Endothelial cell (in vitro differentiated cells): Measurements from ENCODE around the gene OR5H1. TPM values are rescaled to one million over a fixed set of nuclear protein-coding genes. Genes with fewer than 3 reads are reported as not detected.

Source experiments
- DNase-seq: peaks from one replicate; pipeline ENCODE4 v3.0.0; 2021; ENCODE audit warnings: low spot score
- H3K27ac Mint-ChIP-seq: one replicate; pipeline ENCODE4 v1.8.0; 2021; ENCODE audit warnings: mixed read lengths, inconsistent platforms; ENCODE audit not compliant: unreplicated experiment
- H3K27me3 Mint-ChIP-seq: one replicate; pipeline ENCODE4 v1.8.0; 2021; ENCODE audit warnings: mild to moderate bottlenecking, moderate library complexity, mixed read lengths, inconsistent platforms; ENCODE audit not compliant: unreplicated experiment
- H3K36me3 Mint-ChIP-seq: one replicate; pipeline ENCODE4 v1.8.0; 2021; ENCODE audit warnings: mild to moderate bottlenecking, low read depth, mixed read lengths, inconsistent platforms; ENCODE audit not compliant: unreplicated experiment
- H3K4me1 Mint-ChIP-seq: one replicate; pipeline ENCODE4 v1.8.0; 2021; ENCODE audit warnings: mild to moderate bottlenecking, mixed read lengths, inconsistent platforms; ENCODE audit not compliant: unreplicated experiment
- H3K4me3 Mint-ChIP-seq: one replicate; pipeline ENCODE4 v1.8.0; 2021; ENCODE audit warnings: mild to moderate bottlenecking, mixed read lengths, inconsistent platforms; ENCODE audit not compliant: unreplicated experiment
- H3K9me3 Mint-ChIP-seq: one replicate; pipeline ENCODE4 v1.8.0; 2021; ENCODE audit warnings: mixed read lengths, inconsistent platforms; ENCODE audit not compliant: unreplicated experiment
- CTCF ChIP-seq: fragments of 200-600 bp; sonication (generic); IDR thresholded peaks from one replicate; pipeline ENCODE4 v1.5.0; 2021; ENCODE audit warnings: antibody characterized with exemption; ENCODE audit not compliant: unreplicated experiment
- long read RNA-seq: library from polyadenylated mRNA; unstranded; transcript quantifications from one replicate; pipeline ENCODE4 v2.0.0, GENCODE V29; 2020; ENCODE audit not compliant: unreplicated experiment
- total RNA-seq: library from RNA; stranded (reverse); fragmentation: NEBNext Ultra II Directional; extraction: Animal tissue kit (Norgen Biotek cat#: 25700); gene quantifications from one replicate; pipeline ENCODE4 v1.2.1, GENCODE V29; 2021; ENCODE audit not compliant: unreplicated experiment

The OR5H1 gene
- total RNA-seq: not detected
- long read RNA-seq: 0 reads

- Mint-ChIP-seq H3K4me3 (no peak within 1 kb of the TSS), H3K27ac (no peak within 1 kb of the TSS), H3K9me3 (no peaks in the 10 kb centered on the region), H3K36me3 (no peaks in the 10 kb centered on the region), H3K4me1 (no peaks in the 10 kb centered on the region), H3K27me3 (no peaks in the 10 kb centered on the region)
- TF ChIP-seq CTCF: no peak
- DNase-seq: no peak
Measured at GRCh38 chr3:98130421-98130820, at the start of gene OR5H1. Gene OR5H1 (plus strand): TSS chr3:98130721. CDS start chr3:98132698, 1,977 bp downstream.

- Mint-ChIP-seq H3K27me3 (peaks cover 1% of the 10 kb centered on the region), H3K4me3 (no peak within 1 kb of the TSS), H3K9me3 (no peaks in the 10 kb centered on the region), H3K27ac (no peak within 1 kb of the TSS), H3K36me3 (no peaks in the 10 kb centered on the region), H3K4me1 (no peaks in the 10 kb centered on the region)
- DNase-seq: no peak
- no peak for TF ChIP-seq CTCF
Measured at GRCh38 chr3:98086873-98087272, 43.6 kb upstream of the OR5H1 start, which contains the start of gene OR5AC2. Gene OR5AC2 (plus strand): TSS chr3:98087173. CDS start chr3:98087173, 0 bp downstream.

- Mint-ChIP-seq H3K4me1 (no peaks in the 10 kb centered on the region), H3K27me3 (no peaks in the 10 kb centered on the region), H3K9me3 (no peaks in the 10 kb centered on the region), H3K36me3 (no peaks in the 10 kb centered on the region), H3K4me3 (no peak overlapping the region), H3K27ac (no peak overlapping the region)
- no peak for DNase-seq
- no peak for TF ChIP-seq CTCF
Measured at GRCh38 chr3:98095882-98096281, 34.6 kb upstream of the OR5H1 start.

- DNase-seq: no peak
- no peak overlapping the region for H3K4me3 Mint-ChIP-seq
- H3K36me3 Mint-ChIP-seq: no peaks in the 10 kb centered on the region
- H3K9me3 Mint-ChIP-seq: no peaks in the 10 kb centered on the region
- H3K27me3 Mint-ChIP-seq: no peaks in the 10 kb centered on the region
- no peaks in the 10 kb centered on the region for H3K4me1 Mint-ChIP-seq
- no peak for TF ChIP-seq CTCF
- H3K27ac Mint-ChIP-seq: no peak overlapping the region
Measured at GRCh38 chr3:98099848-98100247, 30.7 kb upstream of the OR5H1 start.

GRCh38 chr3:98108162-98108561, 22.4 kb upstream of the OR5H1 start:
- Mint-ChIP-seq H3K27ac (no peak overlapping the region), H3K27me3 (peaks cover 1% of the 10 kb centered on the region), H3K36me3 (no peaks in the 10 kb centered on the region), H3K4me3 (no peak overlapping the region), H3K4me1 (no peaks in the 10 kb centered on the region), H3K9me3 (no peaks in the 10 kb centered on the region)
- no peak for TF ChIP-seq CTCF
- DNase-seq: no peak
